ENCODE data around the gene FPGT.
"Not testable (repeated sequence)": the region's sequence is repeated elsewhere in the genome, so short reads cannot be mapped to it uniquely, and the experiment has no call there.

Gene FPGT

GRCh38 chr1:74253243-74253824 is 55.3 kb downstream of the FPGT start:
- H3K4me1 ChIP-seq (ENCODE audit: control extremely low read depth in 1 of 4, control insufficient read depth in 4 of 4, insufficient read depth in 4 of 4, low read length in 3 of 4); POLR2A ChIA-PET; DNase-seq; H3K4me3 ChIP-seq (ENCODE audit: control insufficient read depth in 1 of 7, extremely low read depth in 1 of 7, insufficient read depth in 4 of 7, low read depth in 2 of 7, low read length in 6 of 7); H3K36me3 ChIP-seq (ENCODE audit: control insufficient read depth in 4 of 4, insufficient read depth in 4 of 4, low read length in 3 of 4); H3K9me3 ChIP-seq (ENCODE audit: control extremely low read depth in 1 of 5, control insufficient read depth in 4 of 5, insufficient read depth in 2 of 5, low read depth in 1 of 5, low read length in 4 of 5); H3K27ac ChIP-seq (ENCODE audit: insufficient read depth in 1 of 2, low read depth in 1 of 2, low read length in 2 of 2, poor library complexity in 1 of 2, severe bottlenecking in 2 of 2); CTCF ChIA-PET; H3K27me3 ChIP-seq (replicated peaks in 2 of 5; ENCODE audit: control insufficient read depth in 4 of 5, insufficient read depth in 5 of 5, low read length in 4 of 5): not testable (repeated sequence)
- 93% methylated on average over 29 of the region's 32 CpGs for WGBS (ENCODE audit: insufficient coverage)
